Stimulated activated CD8-positive, alpha-beta memory T cell treated with anti-CD3 and anti-CD28 coated beads, Interleukin-4, amount 100 ng/mL, for 48 hours (primary cell): ENCODE measurements around the gene DBH.

Source experiments
- DNase-seq: peaks from one replicate; pipeline ENCODE4 v3.0.0-alpha.2; 2020

Gene DBH

DNA sequence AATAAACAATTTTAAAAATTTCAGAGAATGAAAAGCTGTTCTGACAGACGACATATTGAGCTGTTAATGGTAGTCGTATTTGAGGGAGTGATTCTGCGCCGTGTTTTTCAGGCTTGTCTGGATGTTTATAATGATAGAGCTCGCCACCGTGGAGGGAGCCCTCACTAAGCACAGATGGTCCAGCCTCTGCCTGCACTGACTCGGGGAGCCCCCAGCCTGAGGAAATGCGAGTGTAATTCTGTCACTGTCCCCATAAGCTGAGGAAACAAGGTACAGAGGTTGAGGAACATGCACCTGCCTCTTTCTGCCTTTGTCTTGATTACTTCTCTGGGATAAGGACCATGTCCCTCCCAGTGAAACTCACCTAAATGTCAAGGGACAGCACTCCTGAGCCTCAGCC is 7.4 kb upstream of the DBH start:
- no peak for DNase-seq

DNA sequence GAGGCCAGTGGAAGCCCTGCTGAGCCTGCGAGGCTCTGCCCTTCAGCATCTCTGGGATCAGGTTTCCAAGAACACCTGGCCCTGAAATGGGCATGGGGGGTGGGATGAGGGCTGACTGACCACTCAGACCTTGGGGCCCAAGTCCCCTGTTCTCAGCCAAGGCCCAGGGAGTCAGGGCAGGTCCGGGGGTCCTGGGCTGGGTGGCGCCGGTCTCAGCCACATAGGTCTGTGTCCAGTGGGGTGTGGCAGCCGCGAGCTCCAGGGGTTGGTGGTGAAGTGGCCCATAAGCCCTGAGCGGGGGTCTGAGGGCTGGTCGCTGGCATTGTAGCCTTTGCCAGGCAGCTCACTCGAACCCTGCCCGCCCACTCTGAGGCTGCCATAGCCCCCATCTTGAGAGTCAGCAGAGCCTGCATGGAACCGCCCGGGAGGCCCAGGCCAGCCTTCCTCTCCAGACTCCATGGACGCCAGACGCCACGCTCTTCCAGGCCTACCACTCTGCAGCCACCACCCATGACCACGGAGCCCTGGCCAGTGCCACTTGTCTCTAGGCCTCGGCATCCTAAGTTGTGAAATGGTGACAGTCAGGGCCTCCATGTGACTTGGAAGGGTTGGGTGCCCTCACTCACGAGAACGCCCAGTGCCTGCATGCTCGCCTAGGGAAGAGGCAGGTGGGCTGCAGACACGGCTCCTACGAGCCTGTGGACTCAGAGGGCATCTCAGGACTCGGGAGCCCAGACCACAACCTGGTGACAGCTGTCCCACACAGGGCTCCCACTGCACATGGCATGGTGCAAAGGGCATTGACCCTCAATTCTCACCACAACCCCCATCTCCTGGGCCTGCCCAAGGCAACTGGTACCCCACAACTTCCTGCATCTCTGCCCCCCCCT is 6.7 kb upstream of the DBH start:
- DNase-seq: no peak

DNA sequence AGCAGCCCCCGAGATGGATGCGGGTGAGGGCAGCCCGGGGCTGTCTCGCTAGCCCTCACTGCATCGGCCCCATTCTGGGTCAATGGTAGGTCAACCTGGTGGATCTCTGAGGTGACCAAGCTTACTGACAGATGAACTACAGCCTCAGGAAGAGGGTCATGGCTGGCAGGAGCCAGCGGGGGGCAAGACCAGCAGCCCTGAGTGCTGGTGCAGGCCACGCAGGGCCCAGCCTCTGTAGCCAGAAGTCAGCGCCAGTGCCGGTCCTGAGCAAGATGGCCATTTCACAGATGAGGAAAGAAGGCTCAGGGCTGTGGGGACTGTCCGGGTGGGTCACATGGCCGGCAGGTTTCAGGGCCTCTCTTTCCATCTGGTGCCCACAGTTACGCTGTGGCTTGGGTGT is 5.1 kb upstream of the DBH start:
- DNase-seq: no peak

DNA sequence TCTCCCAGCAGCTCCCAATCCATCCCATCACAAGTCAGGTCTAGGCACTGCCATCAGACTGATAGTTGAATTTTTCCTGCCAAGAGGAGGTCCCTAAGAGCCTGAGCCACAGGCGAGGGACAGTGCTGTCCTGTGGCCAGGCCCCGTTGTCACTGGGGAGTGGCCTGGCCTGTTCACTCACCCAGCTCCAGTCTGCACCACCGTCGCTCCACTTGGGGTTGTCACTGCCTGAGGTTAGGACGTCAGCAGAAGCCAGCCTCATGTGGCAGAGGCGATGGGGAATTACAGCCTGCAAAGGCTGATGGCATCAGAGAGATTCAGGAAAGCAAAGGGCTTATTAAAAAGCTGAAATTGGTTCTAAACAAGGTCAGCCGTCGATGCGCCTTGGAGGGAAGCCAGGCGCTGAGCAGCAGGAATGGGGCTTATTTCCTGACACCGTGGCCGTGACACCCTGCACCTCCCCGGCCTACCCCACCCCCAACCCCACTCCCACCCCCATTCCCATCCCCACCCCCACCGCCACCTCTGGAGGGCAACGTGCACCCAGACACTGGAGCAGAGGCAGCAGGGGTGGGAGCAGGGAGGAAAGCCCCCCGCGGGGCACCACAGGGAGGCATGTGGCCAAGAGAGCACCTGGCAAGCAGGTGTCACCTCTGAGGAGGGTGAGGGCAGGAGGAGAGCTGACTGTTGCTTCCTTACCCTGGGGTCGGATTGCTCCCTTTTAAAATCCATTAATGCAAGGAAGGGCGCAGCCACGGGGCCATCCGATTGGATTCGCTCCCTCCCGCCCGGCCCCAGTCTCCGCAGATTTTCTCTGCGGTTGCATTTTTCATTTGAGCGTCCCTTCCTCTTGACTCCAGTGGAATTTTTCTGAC is 3.1 kb upstream of the DBH start:
- no peak for DNase-seq

DNA sequence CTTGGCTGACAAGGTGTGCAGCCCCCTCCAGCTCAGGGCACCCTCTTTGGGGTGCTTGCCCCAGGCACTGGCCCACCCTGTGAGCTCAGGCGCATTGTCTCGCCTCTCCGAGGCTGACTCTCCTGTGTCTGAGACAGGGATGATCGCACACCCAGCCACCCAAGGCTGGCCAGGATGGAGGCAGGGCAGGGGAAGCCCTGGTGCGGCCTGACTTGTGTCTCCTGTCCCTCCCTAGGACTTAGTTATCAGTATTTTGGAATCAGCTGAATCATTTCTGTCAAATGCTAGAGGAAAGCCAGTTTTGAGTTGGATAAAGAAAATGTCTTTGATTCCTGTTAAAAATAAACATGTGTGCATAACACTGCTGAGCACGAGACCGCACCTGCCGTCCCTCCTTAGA is 2.5 kb upstream of the DBH start:
- no peak for DNase-seq

DNA sequence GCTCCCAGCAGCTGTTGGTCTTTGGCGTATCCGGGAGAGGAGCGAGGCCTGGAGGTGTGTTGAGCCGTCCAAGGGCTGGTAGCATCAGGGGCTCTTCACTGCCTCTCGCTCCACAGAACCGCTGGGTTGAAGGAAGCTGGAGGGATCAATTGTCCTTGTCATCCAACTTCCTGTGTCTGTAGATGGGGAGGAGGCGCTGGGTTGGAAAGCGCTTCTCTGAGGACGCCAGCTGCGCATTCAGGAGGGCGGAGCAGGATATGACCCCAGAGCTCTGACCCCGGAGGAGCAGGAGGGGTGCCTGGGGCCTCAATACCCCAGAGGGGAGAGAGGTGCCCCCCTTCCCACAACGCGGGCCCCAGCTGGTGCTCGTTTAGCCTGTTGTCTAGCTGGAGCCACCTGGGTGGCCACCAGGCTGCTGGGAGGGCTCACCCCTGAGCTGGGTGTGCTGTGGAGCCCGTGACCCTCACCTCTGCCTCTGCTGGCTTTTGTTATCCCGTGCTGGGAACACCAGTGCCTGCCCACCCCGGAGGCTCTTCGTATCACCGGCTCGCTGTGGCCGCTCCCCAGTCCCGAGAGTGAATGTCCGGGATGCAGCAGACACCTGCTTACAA is 2.0 kb upstream of the DBH start:
- no peak for DNase-seq

DNA sequence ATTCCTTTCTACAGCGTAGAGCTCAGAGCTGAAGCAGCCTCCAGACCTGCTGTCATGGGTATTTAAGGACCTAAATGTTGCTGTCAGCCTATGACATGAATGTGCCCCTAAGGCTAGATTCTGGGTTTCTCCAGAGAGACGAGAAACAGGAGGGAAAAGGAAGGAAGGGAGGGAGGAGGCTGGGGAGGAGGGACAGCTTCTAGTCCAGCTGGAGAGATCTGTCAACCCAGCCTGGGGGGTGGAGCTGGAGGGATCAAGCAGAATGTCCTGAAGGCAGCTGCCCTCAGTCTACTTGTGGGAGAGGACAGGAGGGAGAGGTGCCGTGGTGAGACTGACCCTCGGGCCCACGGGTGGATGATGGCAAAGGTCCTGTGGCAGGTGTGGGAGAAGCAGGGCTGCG is 1.1 kb upstream of the DBH start:
- DNase-seq: no peak

DNA sequence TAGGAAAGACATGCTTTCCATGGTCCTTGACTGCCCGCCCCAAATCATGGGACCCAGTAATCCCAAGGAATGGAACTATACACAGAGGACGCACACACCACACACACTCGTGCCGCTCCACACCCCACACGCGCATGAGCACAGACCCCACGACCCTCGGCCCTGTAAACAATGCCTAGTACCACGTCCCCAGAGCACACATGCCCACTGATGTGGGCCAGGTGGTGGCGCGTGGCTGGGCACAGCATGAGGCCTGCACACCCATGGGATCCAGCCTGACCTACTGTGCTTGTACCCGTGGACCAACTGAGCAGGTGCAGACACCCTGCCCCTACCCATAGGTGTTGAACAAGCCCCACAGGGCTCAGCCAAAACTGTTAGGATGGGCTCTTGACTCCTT is 739 bp downstream of the DBH start:
- no peak for DNase-seq

DNA sequence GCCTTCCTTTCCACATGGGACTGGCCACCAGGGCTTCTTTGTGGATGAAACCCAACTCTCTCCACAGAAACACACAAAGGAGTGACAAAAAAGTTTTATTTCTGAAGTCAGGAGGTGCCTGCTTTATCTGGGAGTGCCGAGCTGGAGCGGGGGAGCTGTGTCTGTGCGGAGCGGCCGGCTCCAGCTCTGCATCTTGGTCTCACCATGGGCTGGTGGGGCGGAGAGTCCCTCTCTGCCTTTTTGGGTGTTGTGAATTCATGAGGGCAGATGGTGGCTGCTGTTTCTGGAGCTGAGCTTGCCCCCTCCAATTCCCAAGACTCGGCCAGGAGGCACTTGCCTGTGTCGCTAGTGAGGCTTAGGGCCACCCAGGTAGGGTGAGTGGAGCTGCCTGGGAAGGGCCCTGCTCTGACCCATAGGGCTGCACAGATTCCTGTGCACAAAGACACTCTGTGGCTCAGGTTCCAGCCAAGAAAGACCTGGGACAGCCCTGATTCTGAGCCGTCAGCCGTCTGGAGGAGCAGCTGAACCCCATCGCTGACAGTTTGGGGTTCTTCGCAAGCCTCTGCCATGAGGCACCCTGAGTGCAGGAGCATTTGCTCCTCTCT is 1.4 kb downstream of the DBH start:
- no peak for DNase-seq

DNA sequence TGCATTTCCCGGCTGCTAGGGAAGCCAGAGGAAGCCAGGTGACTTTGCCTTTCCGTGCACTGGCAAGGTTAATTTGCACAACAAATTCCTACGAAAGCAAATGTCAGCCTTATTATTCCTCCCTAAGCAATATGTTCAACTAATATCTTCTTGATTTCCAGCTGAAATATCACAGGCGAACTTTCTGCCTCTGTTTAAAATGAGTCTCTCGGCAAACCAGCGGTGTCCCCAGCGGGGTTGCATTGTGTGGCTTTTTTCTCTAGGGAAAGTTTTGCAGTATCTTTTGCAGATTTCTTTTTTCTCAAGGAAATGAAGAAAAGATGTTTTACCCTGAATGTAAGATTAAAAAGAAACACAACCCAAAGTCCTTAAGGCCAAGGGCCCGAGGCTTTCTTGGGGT is 1.9 kb downstream of the DBH start:
- DNase-seq: no peak

DNA sequence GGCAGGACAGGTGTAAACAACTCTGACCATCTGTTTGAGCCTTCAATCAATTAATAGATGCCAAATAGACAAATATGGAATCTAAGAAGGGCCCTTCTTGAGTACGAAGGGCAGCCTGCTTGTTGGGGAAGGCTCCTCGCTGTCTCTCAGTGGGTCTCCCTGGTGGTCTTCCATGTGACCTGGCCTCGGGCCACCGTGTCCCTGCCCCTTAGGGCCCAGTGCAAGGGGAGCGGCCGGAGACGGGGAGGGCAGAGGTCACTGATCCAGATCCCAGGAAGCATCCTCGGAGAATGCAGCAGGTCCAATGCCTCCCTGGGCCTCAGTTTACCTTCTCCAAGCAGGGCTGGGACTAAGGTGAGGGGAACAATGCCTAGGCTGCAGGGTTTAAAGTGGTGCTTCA is 2.5 kb downstream of the DBH start:
- no peak for DNase-seq

DNA sequence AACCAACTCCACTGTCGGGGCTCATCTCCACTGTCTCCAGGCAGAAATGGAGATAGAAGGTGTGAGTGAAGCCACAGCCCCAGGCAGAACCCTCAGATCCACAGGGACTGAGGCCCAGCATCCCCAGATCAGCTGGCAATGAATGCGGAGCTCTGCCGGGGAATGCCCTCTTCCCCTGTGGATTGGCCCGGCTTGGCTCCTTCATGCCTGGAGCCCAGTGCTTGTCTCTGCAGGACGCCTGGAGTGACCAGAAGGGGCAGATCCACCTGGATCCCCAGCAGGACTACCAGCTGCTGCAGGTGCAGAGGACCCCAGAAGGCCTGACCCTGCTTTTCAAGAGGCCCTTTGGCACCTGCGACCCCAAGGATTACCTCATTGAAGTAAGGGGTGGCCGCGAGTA is 3.5 kb downstream of the DBH start:
- DNase-seq: no peak

DNA sequence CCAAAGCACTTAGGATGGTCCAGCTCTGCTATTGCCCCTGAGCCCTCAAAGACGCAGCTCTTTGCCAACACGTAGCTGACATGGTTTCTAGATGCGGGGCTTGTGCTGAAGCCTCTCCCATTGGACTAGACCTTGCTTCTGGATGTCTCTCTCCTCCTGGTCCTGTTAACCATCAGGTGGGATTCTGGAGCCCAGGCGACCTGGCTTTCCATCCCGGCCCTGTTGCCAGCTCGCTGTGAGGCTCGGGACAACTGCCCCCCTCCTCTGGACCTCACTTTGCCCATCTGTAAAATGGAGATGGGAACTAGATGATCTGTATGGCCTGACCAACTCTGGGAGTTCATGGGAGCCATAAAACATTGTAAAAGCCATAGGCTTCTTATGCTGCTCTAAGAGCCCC is 4.0 kb downstream of the DBH start:
- no peak for DNase-seq

DNA sequence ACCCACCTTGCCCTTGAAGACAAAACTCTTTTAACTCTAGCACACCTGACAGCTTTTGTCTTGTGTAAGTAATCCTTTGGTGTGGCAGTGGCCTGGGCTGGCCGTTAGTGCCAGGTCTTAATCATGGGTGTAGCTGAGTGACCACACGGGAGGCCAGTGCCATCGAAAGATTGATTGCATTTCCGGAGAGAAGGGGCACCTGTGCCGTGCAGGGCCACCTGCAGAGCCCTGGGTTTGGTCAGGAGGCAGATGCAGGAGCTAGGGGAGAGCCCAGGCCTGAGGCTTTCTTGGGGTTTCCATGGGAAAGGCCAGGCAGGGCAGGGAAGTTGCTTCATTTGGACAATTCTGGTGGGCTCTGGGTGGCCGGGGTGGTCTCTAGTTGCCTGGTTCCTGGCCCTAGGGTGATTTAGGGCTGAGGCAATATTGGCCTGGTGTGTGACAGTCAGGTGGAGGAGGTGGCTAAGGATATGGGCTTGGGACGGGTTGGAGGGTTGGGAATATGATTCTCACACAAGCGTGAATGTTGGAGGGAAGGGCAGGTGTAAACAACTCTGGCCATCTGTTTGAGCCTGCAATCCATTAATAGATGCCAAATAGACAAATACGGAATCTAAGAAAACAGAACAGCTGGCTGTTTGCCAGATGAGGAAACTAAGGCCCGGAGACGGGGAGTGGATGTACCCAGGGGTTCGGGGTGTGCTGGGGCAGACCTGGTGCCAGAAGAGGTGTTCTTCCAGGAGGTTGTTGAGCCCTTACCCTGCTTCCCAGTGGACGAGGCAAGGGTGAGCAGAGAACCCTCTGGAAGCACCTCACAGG is 4.6 kb downstream of the DBH start:
- no peak for DNase-seq

DNA sequence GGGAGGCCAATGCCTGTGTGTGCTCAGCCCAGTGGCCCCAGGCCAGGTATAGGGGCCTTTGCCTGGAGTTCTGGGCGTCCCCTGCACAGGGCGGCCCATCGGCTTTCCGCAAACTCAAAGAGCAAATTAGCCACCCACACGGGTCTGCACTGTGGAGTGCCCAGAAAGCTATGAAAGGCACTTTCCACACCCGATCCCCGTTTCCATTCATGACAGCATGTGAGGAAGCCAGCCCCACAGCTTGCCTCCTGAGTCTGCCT is 5.2 kb downstream of the DBH start:
- no peak for DNase-seq

DNA sequence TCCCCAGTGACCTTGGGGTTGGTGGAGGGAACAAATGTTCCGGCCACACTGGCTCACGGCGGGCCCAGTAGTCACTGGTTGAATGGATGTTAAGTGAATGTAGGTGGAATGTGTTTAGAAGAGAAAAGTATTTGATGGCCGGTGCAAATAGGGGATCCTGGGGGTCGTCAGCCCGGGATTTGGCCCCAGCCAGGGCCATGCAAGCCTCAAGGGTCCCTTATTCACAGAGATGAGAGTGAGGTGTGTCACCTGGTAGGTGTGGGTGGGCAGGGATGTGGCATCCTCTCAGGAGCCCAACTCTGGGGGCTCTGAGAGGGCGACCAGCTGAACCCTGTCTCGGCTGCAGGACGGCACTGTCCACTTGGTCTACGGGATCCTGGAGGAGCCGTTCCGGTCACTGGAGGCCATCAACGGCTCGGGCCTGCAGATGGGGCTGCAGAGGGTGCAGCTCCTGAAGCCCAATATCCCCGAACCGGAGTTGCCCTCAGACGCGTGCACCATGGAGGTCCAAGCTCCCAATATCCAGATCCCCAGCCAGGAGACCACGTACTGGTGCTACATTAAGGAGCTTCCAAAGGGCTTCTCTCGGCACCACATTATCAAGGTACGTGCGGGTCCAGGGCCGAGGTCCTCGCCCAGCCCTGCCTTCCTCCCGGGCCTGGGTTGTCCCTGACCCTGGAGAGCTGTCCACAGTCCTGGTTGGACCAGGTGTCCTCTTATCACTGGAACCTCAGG is 5.9 kb downstream of the DBH start:
- DNase-seq: no peak

DNA sequence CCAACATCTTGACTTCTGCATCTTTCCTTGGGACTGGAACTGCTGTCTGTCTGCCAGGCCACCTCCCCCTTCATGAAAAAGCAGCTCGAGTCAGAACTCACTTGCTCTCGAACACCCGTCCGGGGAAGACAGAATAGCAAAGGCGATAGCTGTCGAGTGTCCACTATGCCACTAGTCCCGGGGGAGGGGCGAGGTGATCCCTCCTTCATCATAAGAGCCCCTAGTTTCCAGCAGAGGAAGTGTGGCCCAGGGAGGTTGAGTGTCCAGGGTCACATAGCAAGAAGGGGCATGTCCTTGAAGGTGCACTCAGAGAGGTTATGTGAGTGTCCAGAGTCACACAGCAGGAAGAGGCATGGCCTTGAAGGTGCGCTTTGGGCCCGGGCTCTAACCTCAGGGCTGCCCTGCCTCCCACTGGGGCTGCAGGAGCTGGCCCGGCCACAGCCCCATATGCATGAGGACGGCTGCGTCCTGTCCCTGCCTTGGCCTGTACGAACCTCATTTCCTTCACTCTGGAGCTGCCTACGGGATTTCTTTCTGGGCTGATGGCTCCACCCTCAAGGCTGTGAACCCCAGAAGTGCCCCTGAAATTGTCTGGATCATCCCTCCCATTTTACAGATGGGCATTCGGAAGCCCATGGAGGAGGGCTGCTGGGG is 6.7 kb downstream of the DBH start:
- no peak for DNase-seq

DNA sequence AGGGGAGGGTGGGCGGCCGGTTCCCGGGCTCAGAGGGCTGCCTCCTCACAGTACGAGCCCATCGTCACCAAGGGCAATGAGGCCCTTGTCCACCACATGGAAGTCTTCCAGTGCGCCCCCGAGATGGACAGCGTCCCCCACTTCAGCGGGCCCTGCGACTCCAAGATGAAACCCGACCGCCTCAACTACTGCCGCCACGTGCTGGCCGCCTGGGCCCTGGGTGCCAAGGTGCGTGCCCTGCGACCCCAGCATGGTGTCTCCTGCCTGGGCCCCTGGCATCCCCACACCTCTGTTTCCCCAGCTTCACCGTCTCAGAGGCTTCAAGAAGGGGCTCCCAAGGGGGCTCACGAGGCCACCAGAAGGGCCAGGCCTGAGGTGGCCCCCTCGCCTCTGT is 7.2 kb downstream of the DBH start:
- DNase-seq: no peak

DNA sequence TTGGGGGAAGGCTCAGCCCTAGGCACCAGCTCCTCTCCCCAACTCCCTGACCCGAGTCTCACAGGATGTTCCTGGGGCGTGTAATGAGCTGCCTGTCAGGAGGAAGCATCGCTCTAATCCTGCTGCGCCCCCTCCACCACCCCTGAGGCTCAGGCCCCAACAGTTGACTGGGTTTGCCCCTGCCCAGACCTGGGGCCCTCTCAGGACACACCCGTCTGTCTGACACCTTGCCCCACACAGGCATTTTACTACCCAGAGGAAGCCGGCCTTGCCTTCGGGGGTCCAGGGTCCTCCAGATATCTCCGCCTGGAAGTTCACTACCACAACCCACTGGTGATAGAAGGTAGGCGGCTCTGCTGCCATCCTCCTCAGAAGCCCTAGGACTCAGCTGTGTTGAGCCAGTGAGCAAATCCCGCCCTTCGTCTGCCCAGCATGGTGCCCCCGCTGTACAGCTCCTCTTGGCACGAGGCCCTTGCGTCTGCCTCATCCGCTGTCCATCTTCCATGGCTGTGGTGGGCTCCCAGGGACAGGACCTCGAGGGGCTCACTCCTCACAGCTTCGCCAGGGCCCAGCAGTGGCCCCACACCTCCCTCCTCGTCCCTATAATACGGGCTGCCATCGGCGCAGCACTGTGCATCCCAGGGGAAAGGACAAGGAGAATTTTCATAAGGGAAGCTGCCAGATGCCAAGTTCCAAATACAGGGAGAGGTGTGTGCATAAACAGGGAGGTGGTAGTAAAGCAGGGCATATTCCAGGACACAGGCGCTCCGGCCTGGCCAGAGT is 8.0 kb downstream of the DBH start:
- DNase-seq: no peak

DNA sequence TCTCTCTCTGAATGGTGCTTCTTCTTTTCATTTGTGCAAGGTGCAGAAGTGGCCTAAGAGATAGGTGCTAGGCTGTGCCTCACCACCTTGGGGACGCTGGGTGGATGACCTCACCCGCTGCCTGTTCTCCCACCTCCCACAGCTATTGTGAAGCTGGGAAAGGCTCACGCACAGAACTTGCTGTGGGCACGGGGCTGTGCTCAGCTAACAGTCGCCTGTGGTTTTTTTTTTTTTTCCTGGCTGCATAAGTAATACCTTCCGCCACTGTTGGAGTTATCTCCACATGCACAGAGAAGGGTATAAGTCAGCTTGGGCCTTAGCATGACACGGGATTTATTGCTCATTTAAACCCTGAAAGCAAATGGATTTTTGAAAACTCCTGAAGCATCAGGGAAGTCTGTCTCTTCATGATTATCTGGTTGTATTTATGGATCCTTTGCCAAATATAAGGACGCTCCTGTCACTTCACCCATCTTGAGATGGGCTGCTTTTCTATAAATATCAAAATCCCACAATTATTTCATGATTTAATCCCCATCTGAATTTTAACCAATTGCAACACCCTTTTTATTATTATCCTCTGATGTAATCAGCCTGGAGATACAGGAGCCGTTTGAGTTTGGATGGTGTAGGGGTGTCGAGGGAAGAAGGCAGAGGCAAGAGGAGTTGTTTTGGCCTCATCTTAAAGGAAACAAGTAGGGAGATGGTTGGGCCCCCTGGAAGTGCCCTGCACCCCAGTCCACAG is 9.0 kb downstream of the DBH start:
- no peak for DNase-seq
